GM19351 (cell line): ENCODE results near the gene RTP5.

Source experiments
- ATAC-seq: cut with Tn5 transposase; IDR thresholded peaks from one replicate; pipeline ENCODE4 v1.9.1; 2021; ENCODE audit warnings: mild to moderate bottlenecking, moderate library complexity; ENCODE audit not compliant: unreplicated experiment

RTP5 gene

GRCh38 chr2:241885946-241886643 is 16.6 kb downstream of the RTP5 start:
- ATAC-seq: no peak

DNA sequence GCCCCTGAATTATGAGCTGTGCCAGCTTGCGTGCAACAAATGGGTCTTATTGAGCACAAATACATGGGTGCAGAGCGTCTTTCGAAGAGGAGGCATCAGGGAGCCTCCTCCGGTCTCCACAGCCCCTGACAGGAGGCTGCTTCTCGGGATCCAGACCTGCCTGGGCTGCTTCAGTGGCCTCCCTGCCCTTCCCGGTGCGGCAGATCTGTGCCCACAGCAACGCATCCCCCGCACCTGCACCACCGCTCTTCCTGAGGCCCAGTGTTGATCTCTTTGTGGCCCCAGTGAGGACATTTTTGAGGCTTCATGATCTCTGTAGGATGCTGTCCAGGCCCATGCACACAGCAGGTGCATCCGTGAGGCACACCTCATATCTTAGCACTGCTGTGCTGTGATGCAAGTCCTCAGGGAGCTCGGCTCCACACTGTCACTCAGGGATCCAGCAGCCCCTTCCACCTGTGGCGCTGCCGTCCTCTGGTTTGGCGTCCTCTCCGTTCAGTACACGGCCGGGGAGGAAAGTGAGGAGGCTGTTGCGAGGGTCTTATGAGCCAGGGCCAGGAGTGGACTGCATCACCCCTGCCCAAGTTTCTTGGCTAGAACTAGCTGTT is 17.4 kb downstream of the RTP5 start:
- ATAC-seq: no peak

GRCh38 chr2:241887806-241888522 is 18.4 kb downstream of the RTP5 start:
- ATAC-seq: no peak

GRCh38 chr2:241888641-241889040 is 19.1 kb downstream of the RTP5 start:
- ATAC-seq: no peak

DNA sequence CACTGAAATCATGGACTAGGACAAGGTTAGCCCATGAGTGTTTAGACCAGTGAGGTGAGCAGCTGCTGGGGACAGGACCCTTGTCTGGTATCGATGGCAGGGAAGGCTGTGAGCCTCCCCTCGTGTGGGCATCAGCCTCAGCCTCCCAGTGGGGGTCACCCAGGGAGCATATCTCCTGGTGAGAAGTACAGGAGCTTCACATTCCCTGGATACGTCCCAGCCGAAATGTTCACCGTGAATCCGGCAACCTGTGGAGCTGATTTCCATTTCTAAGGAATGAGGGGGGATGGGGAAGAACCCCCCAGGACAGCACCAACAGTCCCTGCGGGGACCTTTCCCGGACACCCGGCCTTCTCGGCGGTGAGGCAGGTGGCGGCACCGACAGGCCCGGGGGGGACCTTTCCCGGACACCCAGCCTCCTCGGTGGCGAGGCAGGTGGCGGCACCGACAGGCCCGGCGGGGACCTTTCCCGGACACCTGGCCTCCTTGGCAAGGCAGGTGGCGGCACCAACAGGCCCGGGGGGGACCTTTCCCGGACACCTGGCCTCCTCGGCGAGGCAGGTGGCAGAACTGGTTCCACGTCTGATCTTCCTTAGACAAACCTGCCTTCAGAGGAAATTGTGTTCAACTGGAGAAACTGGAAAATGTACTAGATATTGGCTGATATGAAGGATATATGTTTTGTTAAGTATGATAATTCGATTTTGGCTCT is 21.2 kb downstream of the RTP5 start:
- no peak for ATAC-seq

DNA sequence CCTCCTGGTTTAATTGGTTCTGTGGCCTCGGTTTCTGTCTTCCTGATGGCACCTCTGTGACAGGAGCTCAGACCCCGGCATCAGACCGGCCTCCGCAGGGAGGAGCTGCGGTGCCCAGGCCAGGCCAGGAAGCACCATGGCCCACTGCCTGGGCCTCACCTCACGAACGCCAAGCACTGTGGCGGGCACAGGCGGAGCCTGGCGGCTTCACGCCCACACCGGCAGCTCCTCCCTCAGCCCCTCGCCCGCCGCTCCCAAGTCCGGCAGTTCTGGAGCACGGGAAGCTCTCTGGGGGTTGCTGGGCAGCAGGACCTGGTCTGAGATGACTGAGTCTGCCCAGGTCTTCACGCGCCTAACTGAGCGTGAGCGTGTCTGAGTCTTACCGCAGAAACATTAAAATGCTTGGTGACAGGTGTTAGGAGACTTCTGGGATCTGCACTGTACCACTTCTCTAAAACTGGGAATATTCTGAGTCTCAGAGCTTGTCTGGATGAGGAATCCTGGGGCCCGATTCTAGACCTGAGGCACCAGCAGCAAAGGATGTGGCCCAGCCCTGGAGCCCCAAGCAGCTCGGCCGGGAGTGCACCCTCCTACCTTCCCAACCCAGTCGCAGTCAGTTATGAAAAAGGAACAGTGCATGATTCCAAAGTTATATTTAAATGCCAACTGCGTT is 21.9 kb downstream of the RTP5 start:
- ATAC-seq: no peak

DNA sequence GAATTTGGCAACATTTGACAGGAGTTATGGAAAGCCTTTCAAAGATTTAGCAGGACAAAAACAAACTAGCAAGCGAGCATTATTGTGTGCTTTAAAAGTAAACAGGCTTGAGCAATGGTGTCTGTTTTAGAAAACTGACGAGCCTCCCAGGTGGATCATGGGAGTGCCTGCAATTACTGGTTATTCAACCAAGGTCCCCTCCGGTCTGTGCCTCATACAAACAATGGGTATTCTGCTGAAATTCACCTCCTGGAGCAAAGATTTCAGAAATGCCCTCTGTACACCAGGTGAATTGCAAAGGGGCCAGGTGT is 22.4 kb downstream of the RTP5 start:
- ATAC-seq: no peak

- no peak for ATAC-seq
Measured at GRCh38 chr2:241892299-241893137, 23.0 kb downstream of the RTP5 start.

GRCh38 chr2:241893265-241893664 is 23.7 kb downstream of the RTP5 start:
- ATAC-seq: no peak

GRCh38 chr2:241894056-241894641 is 24.6 kb downstream of the RTP5 start:
- ATAC-seq: no peak

DNA sequence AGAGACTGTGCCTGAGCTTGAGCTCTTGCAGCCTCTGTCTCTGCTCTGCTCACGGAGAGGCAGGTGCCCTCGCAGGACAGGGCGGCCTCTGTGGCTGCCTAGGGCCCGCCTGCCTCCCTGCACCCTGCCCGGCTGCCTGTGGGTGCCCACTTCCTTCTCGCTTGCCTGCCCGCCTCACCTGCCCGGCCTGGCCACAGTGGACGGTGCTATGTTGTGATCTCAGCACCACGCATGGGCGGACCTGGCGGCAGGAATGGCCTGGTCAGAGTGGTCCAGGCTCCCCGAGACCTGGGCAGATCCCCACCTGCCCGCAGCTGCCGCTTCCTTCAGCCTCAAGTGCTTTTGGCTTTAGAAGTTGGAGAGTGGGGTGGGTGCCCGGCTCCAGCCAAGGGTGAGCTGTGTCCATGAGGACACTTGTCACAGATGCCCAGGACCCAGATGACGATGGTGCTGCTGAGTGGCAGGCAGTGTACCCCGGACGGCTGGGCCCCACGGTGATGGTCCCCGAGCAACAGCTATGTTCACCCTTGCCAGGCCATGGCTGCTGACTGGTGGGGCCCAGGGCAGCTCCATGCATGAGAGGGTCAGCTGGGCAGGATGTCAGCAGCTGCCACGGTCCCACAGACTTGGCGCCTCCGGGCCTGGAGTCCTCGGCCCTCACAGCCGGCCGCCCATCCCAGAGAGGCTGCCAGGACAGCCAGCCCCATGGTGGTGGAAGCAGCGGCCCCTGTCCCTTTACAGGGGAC is 25.3 kb downstream of the RTP5 start:
- no peak for ATAC-seq

DNA sequence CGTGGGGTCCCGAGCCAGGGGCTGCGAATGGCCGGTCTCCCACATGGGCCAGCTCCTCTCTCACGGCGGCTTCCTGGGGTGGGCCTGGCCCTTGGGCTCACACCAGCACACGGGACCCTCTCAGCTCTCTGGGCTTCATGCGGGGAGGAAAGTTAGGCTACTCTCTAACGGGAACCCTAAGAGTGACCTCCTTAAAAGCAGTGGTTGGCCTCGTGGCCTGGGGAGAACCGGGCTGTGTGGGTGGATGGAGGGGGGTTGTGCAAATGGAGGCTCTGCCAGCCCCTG is 25.8 kb downstream of the RTP5 start:
- ATAC-seq: no peak

GRCh38 chr2:241895712-241896641 is 26.4 kb downstream of the RTP5 start:
- no peak for ATAC-seq

DNA sequence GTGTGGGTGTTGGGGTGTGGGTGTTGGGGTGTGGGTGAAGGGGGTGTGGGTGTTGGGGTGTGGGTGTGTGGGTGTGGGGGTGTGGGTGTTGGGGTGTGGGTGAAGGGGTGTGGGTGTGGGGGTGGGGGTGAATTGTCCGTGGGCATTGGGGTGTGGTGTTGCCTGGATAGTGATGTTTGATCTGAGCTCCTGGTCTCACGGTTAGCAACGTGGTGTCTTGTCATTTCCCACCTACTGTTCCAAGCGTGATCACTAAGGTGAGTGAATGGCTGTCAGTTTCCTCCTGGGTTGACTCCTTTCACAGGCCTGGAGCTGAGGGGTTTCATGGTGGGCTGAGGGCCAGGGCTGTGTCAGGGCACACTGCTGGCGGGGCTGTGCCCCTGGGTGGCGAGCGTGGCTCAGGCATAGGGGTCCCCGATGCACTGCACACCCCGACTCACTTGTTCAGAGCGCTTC is 27.2 kb downstream of the RTP5 start:
- no peak for ATAC-seq

DNA sequence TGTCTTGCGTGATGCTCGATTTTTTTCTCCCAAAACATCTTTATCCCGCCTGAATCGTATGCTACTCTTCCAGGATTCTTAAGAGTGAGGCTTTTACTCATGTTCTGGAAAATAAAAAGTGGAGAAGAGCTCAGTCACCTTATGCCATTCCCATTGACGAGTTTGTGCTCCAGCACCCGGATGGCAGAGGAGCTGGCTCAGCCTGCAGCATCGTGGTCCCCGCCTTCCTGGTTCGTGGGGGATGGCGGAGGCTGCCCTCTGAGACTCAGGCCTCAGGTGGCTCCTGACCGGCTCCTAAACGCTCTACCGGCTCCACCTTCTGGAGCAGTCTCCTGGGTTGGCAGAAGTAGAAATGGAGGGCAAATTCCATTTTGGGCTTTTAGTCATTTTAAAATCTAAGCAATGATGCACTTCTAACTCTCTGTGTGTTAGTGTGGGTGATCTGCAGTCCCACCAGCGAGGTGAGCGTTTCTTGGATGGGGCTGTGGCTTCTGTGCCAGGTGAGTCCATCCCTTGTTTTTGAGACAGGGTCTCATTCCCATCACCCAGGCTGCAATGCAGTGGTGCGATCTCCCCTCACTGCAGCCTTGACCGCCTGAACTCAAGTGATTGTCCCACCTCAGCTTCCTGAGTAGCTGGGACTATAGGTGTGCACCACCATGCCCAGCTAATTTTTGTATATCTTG is 27.8 kb downstream of the RTP5 start:
- no peak for ATAC-seq

DNA sequence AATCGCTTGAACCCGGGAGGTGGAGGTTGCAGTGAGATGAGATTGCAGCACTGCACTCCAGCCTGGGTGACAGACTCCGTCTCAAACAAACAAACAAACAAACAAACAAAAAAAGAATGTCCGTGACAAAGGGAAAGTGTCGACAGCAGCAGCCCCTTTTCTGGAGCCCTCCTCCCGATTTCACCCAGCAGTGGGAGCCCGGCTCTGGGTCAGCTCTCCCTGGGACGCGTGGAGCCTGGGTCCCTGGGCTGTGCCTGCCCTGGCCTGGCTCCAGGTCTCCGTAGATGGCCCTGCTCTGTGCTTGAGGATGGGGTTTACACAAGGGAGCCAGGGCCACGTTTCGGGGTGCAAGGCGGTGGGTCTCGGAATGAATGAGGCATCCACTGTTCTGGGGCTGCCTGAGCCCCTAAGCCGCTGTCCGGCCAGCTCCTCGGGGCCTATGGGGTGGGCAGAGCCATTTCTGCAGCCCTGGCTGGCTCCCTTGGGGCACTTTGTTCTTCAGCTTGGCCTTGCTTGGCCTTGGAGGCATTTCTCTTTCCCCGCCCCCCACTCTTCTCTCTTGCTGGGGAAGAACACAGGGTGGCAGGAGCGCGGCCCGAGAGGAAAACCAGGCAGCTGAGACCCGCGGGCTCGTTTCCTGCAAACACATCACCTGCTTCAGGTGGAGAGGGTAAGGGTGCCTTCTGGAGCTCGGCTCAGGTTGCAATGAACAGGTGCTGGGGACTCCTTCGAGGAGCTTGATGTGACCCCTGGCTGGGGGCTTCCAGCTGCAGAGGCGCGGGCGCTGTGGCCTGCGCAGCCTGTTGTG is 29.1 kb downstream of the RTP5 start:
- ATAC-seq: no peak
